B cell (primary cell): ENCODE results near the gene CD6. TPM values are rescaled to one million over a fixed set of nuclear protein-coding genes. Genes with fewer than 3 reads are reported as not detected.

Experiments
- ATAC-seq: fragments of 200-7000 bp; cut with Tn5 transposase; one replicate; pipeline ENCODE4 v1.10.0; 2021; ENCODE audit warnings: low read depth, mild to moderate bottlenecking, moderate number of reproducible peaks, moderate library complexity
- CTCF ChIA-PET: fragments of 350-600 bp; sonication (Branson Sonifier 250); formaldehyde crosslinking; loops from one replicate; lab custom pipeline; 2021; ENCODE audit warnings: antibody characterized with exemption, inconsistent platforms; lab: Charles Lee
- POLR2A ChIA-PET: fragments of 350-600 bp; sonication (Branson Sonifier 250); formaldehyde crosslinking; loops from one replicate; lab custom pipeline; 2021; ENCODE audit warnings: antibody characterized with exemption; lab: Charles Lee
- DNase-seq: peaks from one replicate; pipeline ENCODE4 v3.0.0; 2013
- H2AFZ ChIP-seq: 2 replicates; pipeline ENCODE4 v1.6.1; 2012; ENCODE audit warnings: mild to moderate bottlenecking, low read depth, low read length; ENCODE audit not compliant: insufficient read depth, poor library complexity, severe bottlenecking
- H3K27ac ChIP-seq, 2 donors: 1 replicate in 1 of 2; 2 replicates in 1 of 2; pipeline ENCODE4 v1.5.1; 2012 to 2013; ENCODE audit warnings: low read length in 2 of 2, mild to moderate bottlenecking in 2 of 2, moderate library complexity in 1 of 2
- H3K27me3 ChIP-seq, 4 experiments: fragments of 200-600 bp in 1 of 4; sonication (generic) in 1 of 4; replicated peaks in 1 of 4; 1 replicate in 2 of 4; 2 replicates in 2 of 4; pipeline versions ENCODE4 v1.6.1 to v1.7.0; 2013 to 2016; ENCODE audit warnings: low read length in 3 of 4, mild to moderate bottlenecking in 2 of 4, mixed read lengths in 1 of 4, moderate library complexity in 1 of 4; ENCODE audit not compliant: insufficient read depth in 4 of 4, control insufficient read depth in 3 of 4; ENCODE audit errors: control extremely low read depth in 1 of 4
- H3K36me3 ChIP-seq, 2 experiments: replicated peaks in 1 of 2; 1 replicate in 1 of 2; 2 replicates in 1 of 2; pipeline versions ENCODE4 v1.6.1 to v1.7.1; 2013; ENCODE audit warnings: low read length in 1 of 2; ENCODE audit not compliant: insufficient read depth in 2 of 2, control insufficient read depth in 1 of 2; ENCODE audit errors: control extremely low read depth in 1 of 2, extremely low read depth in 1 of 2
- H3K4me1 ChIP-seq, 2 donors: fragments of 200-600 bp in 1 of 2; sonication (generic) in 1 of 2; 1 replicate in 1 of 2; 2 replicates in 1 of 2; pipeline versions ENCODE4 v1.5.1 to v1.6.1; 2013 to 2017; ENCODE audit warnings: low read length in 2 of 2; ENCODE audit not compliant: control insufficient read depth in 2 of 2, insufficient read depth in 2 of 2
- H3K4me2 ChIP-seq: replicated peaks from 2 replicates; pipeline ENCODE3; 2012; ENCODE audit warnings: mild to moderate bottlenecking, low read depth, low read length; ENCODE audit not compliant: poor library complexity, severe bottlenecking
- H3K4me3 ChIP-seq, 5 experiments: fragments of 200-600 bp in 1 of 5; sonication (generic) in 1 of 5; 1 replicate in 3 of 5; 2 replicates in 2 of 5; pipeline versions ENCODE4 v1.5.1 to v1.7.0; 2011 to 2016; ENCODE audit warnings: low read length in 4 of 5, mild to moderate bottlenecking in 4 of 5, low read depth in 2 of 5, control low read depth in 1 of 5, moderate library complexity in 1 of 5; ENCODE audit not compliant: insufficient read depth in 1 of 5; ENCODE audit errors: control extremely low read depth in 1 of 5, extremely low read depth in 1 of 5
- H3K79me2 ChIP-seq: fragments of 200-600 bp; sonication (generic); one replicate; pipeline ENCODE4 v1.6.0; 2016; ENCODE audit warnings: low read length; ENCODE audit not compliant: control insufficient read depth, insufficient read depth
- H3K9ac ChIP-seq: fragments of 200-600 bp; sonication (generic); 2 replicates; pipeline ENCODE4 v1.6.1; 2017; ENCODE audit warnings: mild to moderate bottlenecking, low read length, moderate library complexity
- H3K9me3 ChIP-seq, 3 donors: one replicate each; pipeline versions ENCODE4 v1.6.1 to v1.7.1; 2013; ENCODE audit warnings: low read length in 2 of 3; ENCODE audit not compliant: control insufficient read depth in 2 of 3, insufficient read depth in 1 of 3; ENCODE audit errors: control extremely low read depth in 1 of 3
- H4K20me1 ChIP-seq: 2 replicates; pipeline ENCODE4 v1.6.0; 2012; ENCODE audit warnings: mild to moderate bottlenecking, low read length; ENCODE audit not compliant: insufficient read depth, control insufficient read depth, poor library complexity, severe bottlenecking
- H3K27ac Mint-ChIP-seq: one replicate; pipeline ENCODE4 v1.8.0; 2021; ENCODE audit warnings: mixed read lengths
- H3K27me3 Mint-ChIP-seq: one replicate; pipeline ENCODE4 v1.8.0; 2021; ENCODE audit warnings: mixed read lengths
- H3K4me1 Mint-ChIP-seq: one replicate; pipeline ENCODE4 v1.8.0; 2021; ENCODE audit warnings: mixed read lengths
- H3K4me3 Mint-ChIP-seq: one replicate; pipeline ENCODE4 v1.8.0; 2021; ENCODE audit warnings: mixed read lengths
- H3K9me3 Mint-ChIP-seq: one replicate; pipeline ENCODE4 v1.8.0; 2022; ENCODE audit warnings: mixed read lengths; ENCODE audit not compliant: insufficient read depth
- CTCF ChIP-seq: fragments of 200-600 bp; IDR thresholded peaks from one replicate; pipeline ENCODE4 v1.8.0; 2022; ENCODE audit warnings: antibody characterized with exemption, mild to moderate bottlenecking
- EZH2 ChIP-seq: IDR thresholded peaks from 2 replicates; pipeline ENCODE4 v1.6.1; 2012; ENCODE audit warnings: borderline replicate concordance, low read depth, mild to moderate bottlenecking, moderate library complexity, low read length; ENCODE audit not compliant: insufficient read depth, poor library complexity, severe bottlenecking
- WGBS: methylation state at CpG from one replicate; pipeline ENCODE4 v1.1.5; 2013; ENCODE audit warnings: missing lambda C conversion rate; ENCODE audit not compliant: insufficient coverage; 5-methylcytosine and 5-hydroxymethylcytosine counted together
- intact Hi-C: fragments of 100-400 bp; cut with micrococcal nuclease; formaldehyde crosslinking; loops from one replicate; pipeline ENCODE4 v1.10.0; 2022
- polyA plus RNA-seq: library from polyadenylated mRNA; depleted of rRNA; stranded (reverse); fragments of >200 nt; gene quantifications from 2 replicates; pipeline ENCODE4 v1.2.3, GENCODE V29; 2012
- total RNA-seq, 2 donors: library from RNA; stranded (reverse); fragments of 120-200 nt in 1 of 2; gene quantifications; 1 replicate in 1 of 2; 2 replicates in 1 of 2; pipeline versions ENCODE4 v1.2.3 to v1.2.4, GENCODE V29; 2013 to 2022

CD6 gene
- total and polyA plus RNA-seq, 2 donors (not counting 1 experiment from before 2014, with no cell fraction given), result 9.3 to 13.6 TPM

GRCh38 chr11:60928563-60929001 is 42.9 kb upstream of the CD6 start:
- POLR2A ChIA-PET, result interaction anchor here (11.4 kb wide), 1 partner anchor 12 kb away, joined by 96 read pairs; the partner anchor contains the start of gene TMEM109
- DNase-seq, result no peak
- H3K4me3 Mint-ChIP-seq, result no peak overlapping the region

DNA sequence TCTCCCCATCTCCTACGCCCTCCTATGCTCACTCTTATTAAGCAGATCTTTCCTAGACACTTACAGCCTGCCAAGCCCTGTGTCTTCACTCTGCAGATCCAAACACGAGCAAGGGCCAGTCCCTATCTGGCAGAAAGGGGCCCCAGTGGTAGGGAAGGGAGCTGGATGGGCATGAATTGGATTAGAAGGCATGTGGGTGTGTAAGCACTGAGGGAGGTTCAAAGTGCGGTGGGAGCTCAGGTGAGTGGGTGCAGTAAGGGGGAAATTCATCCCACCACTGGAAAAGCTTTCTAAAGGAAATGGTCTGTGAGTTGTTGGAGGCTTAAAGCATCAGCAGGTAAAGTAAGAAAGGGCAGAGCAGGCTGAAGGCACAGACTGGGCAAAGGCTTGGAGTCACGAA is 41.7 kb upstream of the CD6 start:
- Histone ChIP-seq H3K4me1 (peaks cover 37 to 57% of the 10 kb centered on the region in 2 donors), H3K9ac (no peak overlapping the region), H3K36me3 (no peaks in the 10 kb centered on the region), H3K79me2 (no peaks in the 10 kb centered on the region), H3K4me3 (no peak overlapping the region), H2AFZ (no peak overlapping the region), H3K27me3 (peaks cover 0 to 9% (median 2%) of the 10 kb centered on the region in 4 experiments), H3K9me3 (peaks cover 0 to 4% (median 0%) of the 10 kb centered on the region in 3 donors), H4K20me1 (no peaks in the 10 kb centered on the region), H3K27ac (no peak overlapping the region), H3K4me2 (no peak overlapping the region)
- peaks cover 7% of the 10 kb centered on the region for H3K27me3 Mint-ChIP-seq
- WGBS, result 82% methylated on average over 4 of the region's 4 CpGs
- POLR2A ChIA-PET, result interaction anchor here (11.4 kb wide), 1 partner anchor 13 kb away, joined by 96 read pairs; the partner anchor contains the start of gene TMEM109
- H3K4me1 Mint-ChIP-seq, result peaks cover 56% of the 10 kb centered on the region
- no peaks in the 10 kb centered on the region for H3K9me3 Mint-ChIP-seq
- TF ChIP-seq CTCF, result no peak
- TF ChIP-seq EZH2, result no peak
- CTCF ChIA-PET, result interaction anchor here (0.9 to 5.6 kb wide), 3 partner anchors 11 to 99 kb away, joined by 3 to 26 read pairs (median 5); partner anchors contain the start of gene TMEM109
- ATAC-seq, result no peak
- intact Hi-C loops, result no loop called here
- no peak overlapping the region for H3K4me3 Mint-ChIP-seq
- DNase-seq, result no peak
- peak overlapping the region; percentile 74 for H3K27ac Mint-ChIP-seq

More at GRCh38 chr11:60928563-60929001, 42.9 kb upstream of the CD6 start:
- peaks cover 47 to 61% of the 10 kb centered on the region in 2 donors for H3K4me1 ChIP-seq
- Mint-ChIP-seq H3K27me3 (peaks cover 7% of the 10 kb centered on the region), H3K4me1 (peaks cover 53% of the 10 kb centered on the region), H3K9me3 (no peaks in the 10 kb centered on the region), H3K27ac (no peak overlapping the region)
- no peak for ATAC-seq
- no peak overlapping the region for H3K9ac ChIP-seq
- CTCF ChIA-PET, result interaction anchor here (0.9 to 5.6 kb wide), 2 partner anchors 13 to 98 kb away, joined by 3 to 26 read pairs; partner anchors contain the start of gene TMEM109
- H4K20me1 ChIP-seq, result peaks cover 6% of the 10 kb centered on the region
- 97% methylated on average over 16 of the region's 20 CpGs for WGBS
- no peak overlapping the region for H3K4me3 ChIP-seq
- H3K27ac ChIP-seq, result no peak overlapping the region
- no peaks in the 10 kb centered on the region for H3K79me2 ChIP-seq
- H3K9me3 ChIP-seq, result peaks cover 0 to 4% (median 0%) of the 10 kb centered on the region in 3 donors
- no peak overlapping the region for H3K4me2 ChIP-seq
- peaks cover 0 to 20% (median 5%) of the 10 kb centered on the region in 4 experiments for H3K27me3 ChIP-seq
- H2AFZ ChIP-seq, result no peak overlapping the region
- intact Hi-C loops, result no loop called here
- H3K36me3 ChIP-seq, result no peaks in the 10 kb centered on the region
- TF ChIP-seq EZH2, result no peak
